ENCODE data around the gene SERINC3.
"Not testable (repeated sequence)": the region's sequence is repeated elsewhere in the genome, so short reads cannot be mapped to it uniquely, and the experiment has no call there.

Gene SERINC3

DNA sequence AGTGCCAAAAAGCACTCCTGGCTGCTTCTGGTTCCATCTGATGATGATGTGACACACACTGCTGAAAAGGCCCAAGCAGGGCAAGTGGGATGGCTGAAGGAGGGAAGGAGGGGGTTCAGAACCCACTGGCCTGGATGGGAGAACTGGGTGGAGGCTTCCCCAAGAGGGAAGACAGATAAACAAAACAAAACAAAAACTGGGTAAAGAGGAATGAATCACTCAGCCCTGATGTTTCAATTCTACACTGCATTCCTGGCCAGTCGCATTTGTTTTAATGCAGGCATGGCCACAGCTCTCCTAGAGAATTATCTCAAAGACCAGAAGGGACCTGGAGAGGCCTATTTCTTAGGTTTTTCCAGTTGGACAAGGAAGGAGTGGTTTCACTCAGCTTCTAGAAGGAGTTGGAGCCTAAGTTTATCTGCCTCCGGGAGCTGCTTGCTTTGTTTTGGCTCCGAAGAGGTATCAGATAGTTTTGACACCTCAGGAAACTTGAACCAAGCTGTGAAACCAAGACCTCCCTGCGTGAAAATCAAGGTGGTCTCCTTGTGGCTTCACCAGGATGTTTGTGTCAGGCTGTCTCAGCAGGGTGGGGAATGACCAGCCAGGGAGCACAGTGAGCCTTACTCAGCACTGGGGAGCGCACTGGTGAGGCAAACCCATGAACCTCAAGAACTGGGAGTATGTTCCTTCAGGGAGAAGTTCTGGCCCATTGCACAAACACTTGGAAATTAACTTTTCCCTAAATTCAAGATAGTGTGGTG is 30.1 kb downstream of the SERINC3 start:
- DNase-seq (ENCODE audit: low read depth), result peak; percentile 59

GRCh38 chr20:44489931-44490330 is 31.9 kb downstream of the SERINC3 start:
- DNase-seq (ENCODE audit: low read depth), result no peak

GRCh38 chr20:44489223-44489622 is 32.6 kb downstream of the SERINC3 start:
- DNase-seq (ENCODE audit: low read depth), result no peak

GRCh38 chr20:44488551-44488950 is 33.3 kb downstream of the SERINC3 start:
- DNase-seq (ENCODE audit: low read depth), result no peak

GRCh38 chr20:44485830-44486198 is 36.1 kb downstream of the SERINC3 start:
- no peak for DNase-seq (ENCODE audit: low read depth)

DNA sequence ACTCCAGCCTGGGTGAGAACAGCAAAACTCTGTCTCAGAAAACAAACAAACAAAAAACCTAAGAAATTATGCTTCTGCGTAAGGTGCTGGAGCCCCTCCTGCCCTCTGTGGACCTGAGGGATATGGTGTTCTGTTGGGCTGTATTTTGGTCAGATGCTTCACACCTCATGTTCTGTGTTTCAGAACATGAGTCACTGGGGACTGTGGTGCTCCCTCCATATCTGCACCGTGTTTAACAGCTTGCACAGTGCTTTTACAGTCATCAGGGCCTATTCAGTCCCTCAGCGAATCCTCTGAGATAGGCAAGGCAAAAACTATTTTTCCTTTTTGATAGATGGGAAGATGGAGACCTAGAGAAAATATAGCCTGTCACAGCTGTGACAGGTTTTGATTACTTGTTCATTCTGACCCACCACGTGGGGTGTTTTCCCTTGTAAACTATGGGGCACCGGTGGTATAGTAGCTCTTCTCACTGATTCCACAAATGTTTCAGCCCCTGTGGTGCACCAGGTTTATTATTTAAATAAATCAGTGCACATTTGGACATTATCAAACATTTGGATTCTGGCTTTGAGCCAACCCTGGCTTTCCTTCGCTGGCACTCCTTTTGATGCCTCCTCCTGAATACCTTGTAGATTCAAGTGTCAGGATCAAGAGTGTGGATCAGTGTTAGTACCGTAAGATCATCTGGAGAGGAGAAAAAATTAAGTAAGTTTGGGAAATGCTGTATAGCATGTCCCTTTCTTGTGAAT is 36.6 kb downstream of the SERINC3 start:
- no peak for DNase-seq (ENCODE audit: low read depth)

- DNase-seq (ENCODE audit: low read depth), result no peak
These were observed 38.8 kb downstream of the SERINC3 start for GRCh38 chr20:44483112-44483511.

- no peak for DNase-seq (ENCODE audit: low read depth)
These were observed 40.0 kb downstream of the SERINC3 start for GRCh38 chr20:44481719-44482416.

DNA sequence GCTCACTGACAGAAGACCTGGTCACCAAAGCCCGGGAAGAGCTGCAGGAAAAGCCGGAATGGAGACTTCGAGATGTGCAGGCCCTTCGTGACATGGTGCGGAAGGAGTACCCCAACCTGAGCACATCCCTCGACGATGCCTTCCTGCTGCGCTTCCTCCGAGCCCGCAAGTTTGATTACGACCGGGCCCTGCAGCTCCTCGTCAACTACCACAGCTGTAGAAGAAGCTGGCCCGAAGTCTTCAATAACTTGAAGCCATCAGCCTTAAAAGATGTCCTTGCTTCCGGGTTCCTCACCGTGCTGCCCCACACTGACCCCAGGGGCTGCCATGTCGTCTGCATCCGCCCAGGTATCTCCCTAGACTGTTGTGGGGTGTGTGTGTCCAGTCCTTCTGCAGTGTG is 41.8 kb downstream of the SERINC3 start:
- no peak for DNase-seq (ENCODE audit: low read depth)

DNA sequence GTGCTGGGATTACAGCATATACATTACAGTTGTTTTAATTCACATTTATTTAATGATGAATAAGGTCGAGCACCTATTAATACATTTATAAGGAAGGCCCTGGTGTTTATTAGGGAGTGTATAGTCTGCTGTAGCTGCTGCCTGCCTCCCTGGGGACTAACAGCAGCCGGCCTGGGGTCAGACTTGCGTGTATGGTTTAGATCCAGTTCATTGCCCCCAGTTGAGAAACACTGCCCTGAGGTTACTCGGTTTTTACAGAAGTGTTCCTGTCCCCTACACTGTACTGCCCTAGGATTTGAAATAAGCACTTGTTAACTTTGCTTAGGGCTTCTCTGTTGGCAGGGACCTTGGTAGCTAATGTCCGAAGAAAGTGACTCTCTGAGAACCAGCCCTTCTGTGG is 42.2 kb downstream of the SERINC3 start:
- no peak for DNase-seq (ENCODE audit: low read depth)

DNA sequence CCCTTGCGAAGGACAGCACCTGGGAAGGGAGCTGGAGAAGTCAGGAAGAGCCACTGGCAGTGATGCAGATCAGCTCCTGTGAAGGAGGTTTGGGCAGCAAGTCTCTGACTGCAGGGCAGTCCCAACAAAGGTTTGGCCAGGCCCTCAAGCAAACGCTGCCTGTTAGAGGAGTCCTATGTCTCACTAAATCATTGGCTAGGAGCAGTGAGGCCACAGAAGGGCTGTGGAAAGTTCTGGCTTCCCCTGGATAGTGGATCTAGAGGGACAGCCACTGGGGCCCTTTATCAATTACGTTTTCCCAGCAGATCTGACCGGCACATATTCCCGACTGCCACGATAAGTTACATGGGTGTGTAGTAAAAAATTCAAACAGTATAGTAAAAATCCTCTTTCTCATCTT is 43.7 kb downstream of the SERINC3 start:
- no peak for DNase-seq (ENCODE audit: low read depth)

GRCh38 chr20:44477151-44477550 is 44.7 kb downstream of the SERINC3 start:
- DNase-seq (ENCODE audit: low read depth), result no peak

DNA sequence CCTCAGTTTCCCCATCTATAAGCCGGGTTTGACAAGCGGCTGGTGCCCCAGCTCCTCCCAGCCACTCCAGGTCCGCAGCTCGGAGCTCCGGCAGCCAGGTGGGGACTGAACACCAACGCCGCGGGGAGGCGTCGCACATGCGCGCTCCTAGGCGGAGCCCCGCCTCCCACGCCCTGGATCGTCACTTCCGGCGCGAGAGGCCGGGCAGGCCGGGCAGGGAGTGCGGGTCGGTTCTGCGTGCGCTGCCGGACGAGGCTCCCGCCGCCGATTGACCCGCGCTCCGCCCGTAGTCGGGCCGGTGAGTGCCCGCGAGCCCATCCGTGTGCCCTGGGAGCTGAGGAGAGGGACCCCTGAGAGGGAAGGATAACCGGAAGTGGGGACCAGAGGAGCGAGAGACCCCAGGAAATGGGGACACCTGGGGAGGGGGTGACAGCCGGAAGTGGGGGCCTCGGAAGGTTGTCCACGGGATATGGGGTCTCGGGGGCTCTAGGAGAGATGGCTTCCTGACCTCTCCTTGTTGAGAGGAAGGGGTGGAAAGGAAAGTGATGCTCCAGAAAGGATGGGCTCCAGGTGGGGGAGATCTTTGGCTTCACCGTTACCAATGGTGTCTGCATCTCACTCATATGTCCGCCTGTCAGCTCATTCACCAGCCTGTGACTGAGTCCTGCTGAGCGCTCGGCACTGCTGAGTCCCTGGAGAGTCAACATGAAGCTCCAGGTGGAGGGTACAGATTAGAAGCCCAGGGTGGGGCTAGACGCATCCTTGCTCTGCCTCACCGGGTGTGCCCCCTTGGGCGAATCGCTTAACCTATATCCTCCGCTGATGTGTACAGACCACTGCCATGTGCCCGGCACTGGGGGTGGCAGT is 45.9 kb downstream of the SERINC3 start, which contains the start of gene TTPAL:
TTPAL (plus strand) TSS at position 181 of the 867 bp plus-strand sequence. CDS start 4,126 bp downstream, outside the sequence.
- no peak for DNase-seq (ENCODE audit: low read depth)

- DNase-seq (ENCODE audit: low read depth), result no peak
These were observed 46.5 kb downstream of the SERINC3 start for GRCh38 chr20:44475372-44475693.

DNA sequence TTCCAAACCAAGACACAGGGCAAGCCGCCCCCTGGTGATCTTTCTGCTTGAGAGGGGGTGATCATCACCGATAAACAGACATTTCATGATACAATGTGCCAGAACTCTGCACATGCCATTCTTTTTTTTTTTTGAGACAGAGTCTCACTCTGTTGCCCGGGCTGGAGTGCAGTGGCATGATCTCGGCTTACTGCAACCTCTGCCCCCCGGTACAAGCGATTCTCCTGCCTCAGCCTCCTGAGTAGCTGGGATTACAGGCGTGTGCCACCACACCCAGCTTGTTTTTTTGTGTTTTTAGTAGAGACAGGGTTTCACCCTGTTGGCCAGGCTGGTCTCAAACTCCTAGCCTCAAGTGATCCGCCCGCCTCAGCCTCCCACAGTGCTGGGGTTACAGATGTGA is 49.6 kb downstream of the SERINC3 start:
- not testable (repeated sequence) for DNase-seq (ENCODE audit: low read depth)

DNA sequence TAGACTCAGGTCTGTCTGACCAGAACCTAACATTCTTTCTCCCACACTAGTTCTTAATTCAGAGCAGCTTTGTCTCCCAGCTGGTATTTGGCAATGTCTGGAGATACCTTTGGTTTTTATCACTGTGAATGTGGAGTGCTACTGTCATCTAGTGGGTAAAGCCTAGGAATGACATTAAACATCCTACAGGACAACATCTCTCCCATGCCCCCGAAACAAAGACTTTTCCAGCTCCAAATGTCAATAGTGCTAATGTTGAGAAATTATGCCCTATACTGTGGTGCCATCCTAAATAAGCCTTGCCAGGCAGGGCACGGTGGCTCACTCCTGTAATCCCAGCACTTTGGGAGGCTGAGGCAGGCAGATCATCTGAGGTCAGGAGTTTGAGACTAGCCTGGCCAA is 50.4 kb downstream of the SERINC3 start:
- no peak for DNase-seq (ENCODE audit: low read depth)

GRCh38 chr20:44470327-44470726 is 51.5 kb downstream of the SERINC3 start:
- no peak for DNase-seq (ENCODE audit: low read depth)

DNA sequence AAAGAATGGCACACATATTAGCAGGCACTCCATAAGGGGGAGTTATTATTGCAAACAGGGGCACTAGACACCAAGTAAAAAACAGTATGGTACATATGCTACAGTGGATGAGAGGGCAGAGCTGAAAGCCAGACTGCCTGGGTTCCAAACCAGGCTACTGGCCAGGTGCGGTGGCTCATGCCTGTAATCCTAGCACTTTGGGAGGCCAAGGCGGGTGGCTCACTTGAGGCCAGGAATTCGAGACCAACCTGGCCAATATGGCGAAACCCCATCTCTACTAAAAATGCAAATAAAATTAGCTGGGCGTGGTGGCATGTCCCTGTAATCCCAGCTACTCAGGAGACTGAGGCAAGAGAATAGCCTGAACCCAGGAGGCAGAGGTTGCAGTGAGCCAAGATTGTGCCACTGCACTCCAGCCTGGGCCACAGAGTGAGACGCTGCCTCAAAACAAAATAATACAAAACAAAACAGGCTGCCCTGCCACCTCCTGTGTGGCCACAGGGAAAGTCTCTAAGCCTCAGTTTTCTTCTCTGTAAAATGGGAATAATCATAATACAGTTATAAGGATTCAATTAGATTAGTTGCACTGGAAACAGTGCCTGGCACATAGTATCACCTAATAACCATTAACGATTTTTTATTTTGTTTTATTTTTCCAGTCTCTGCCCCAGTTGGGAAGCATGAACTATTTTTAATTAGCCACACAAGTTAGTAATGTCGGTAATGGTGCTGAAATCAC is 53.7 kb downstream of the SERINC3 start:
- DNase-seq (ENCODE audit: low read depth), result no peak

DNA sequence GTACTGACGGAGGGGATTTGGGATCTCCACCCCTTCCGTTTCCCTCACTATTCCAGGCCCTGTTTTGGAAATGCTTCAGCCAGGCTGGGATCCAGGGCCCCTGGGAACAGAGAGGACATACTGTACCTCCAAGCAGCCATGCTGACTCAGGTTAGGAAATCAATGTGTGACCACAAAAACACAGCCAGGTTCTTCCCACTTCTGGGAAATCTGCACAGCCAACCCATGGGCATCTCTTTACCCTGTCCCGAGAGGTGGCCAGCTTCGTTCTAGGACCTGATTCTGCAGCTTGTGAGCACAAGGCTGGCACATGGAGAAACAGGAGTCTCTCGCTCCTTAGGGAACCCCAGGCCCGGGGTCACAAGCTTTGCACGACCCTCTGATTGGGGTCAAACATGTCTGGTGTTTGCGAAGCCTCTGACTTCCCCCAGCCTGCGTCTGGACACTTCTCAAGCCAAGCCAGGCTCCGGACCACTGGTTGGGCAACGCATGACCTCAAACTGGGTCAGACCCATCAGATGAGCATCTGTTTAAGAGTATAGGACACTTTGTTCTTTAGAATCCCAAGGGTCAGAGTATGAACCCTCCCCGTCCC is 54.5 kb downstream of the SERINC3 start:
- peak; percentile 78 for DNase-seq (ENCODE audit: low read depth)

DNA sequence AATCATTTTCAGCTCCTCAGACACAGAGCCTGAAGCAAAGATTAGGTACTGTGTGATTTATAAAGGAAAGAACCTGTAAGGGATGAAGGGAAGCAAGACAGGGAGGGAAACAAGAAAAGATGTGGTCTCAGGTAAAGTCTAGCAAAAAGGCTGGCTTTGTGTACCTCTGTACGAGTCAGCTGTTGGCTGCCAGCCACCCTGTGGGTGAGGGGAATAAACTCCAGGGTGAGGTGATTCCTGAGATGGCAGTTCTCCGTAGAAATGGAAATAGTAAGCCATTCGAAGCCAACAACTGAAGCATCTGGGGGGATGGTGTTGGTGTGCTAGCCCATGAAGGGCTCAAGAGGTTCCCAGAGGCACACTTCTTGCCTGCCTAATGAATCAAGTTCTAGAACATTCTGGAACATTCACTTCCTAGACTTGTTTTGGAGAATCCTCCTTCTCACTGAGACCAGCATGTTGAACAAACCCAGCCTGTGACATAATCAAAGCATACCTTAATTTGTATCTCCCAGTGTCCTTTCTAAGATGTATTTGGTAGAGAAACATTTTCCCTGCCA is 56.8 kb downstream of the SERINC3 start:
- no peak for DNase-seq (ENCODE audit: low read depth)

GRCh38 chr20:44464514-44464913 is 57.4 kb downstream of the SERINC3 start:
- DNase-seq (ENCODE audit: low read depth), result no peak
